Measurements from ENCODE around the gene LSM14B.

LSM14B gene

GRCh38 chr20:62174021-62174804 lies 51.9 kb downstream of the LSM14B start:
- H3K4me3 ChIP-seq (ENCODE audit: low read depth in 1 of 2, low read length in 2 of 2): no peak overlapping the region
- H3K4me1 ChIP-seq (ENCODE audit: insufficient read depth, low read length): no peaks in the 10 kb centered on the region
- no peaks in the 10 kb centered on the region for H3K79me2 ChIP-seq (ENCODE audit: insufficient read depth, low read length)
- ATAC-seq (ENCODE audit: insufficient read depth, low read depth) (no peak), DNase-seq (no peak)
- 0 out of 2 replicates have a peak, but pooled peaks cover under 1% of the 10 kb centered on the region for H4K20me1 ChIP-seq (ENCODE audit: insufficient read depth, low read length)
- H3K9ac ChIP-seq (ENCODE audit: low read depth, low read length): no peak overlapping the region
- peaks cover 52% of the 10 kb centered on the region for H3K36me3 ChIP-seq (ENCODE audit: insufficient read depth, low read length)
- H2AFZ ChIP-seq (ENCODE audit: low read depth, low read length): no peak overlapping the region
- TF ChIP-seq, protein P1, sequence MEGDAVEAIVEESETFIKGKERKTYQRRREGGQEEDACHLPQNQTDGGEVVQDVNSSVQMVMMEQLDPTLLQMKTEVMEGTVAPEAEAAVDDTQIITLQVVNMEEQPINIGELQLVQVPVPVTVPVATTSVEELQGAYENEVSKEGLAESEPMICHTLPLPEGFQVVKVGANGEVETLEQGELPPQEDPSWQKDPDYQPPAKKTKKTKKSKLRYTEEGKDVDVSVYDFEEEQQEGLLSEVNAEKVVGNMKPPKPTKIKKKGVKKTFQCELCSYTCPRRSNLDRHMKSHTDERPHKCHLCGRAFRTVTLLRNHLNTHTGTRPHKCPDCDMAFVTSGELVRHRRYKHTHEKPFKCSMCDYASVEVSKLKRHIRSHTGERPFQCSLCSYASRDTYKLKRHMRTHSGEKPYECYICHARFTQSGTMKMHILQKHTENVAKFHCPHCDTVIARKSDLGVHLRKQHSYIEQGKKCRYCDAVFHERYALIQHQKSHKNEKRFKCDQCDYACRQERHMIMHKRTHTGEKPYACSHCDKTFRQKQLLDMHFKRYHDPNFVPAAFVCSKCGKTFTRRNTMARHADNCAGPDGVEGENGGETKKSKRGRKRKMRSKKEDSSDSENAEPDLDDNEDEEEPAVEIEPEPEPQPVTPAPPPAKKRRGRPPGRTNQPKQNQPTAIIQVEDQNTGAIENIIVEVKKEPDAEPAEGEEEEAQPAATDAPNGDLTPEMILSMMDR (IDR thresholded peaks at IDR 0.05; ENCODE audit: borderline replicate concordance, extremely low read depth, low read length, poor library complexity, severe bottlenecking): no peak
- no peak for TF ChIP-seq EZH2 (IDR thresholded peaks at IDR 0.05; ENCODE audit: borderline replicate concordance, low read depth, low read length, severe bottlenecking)
- no peaks in the 10 kb centered on the region for H3K27me3 ChIP-seq (ENCODE audit: insufficient read depth, low read length, poor library complexity)
- no peak overlapping the region for H3K27ac ChIP-seq (ENCODE audit: low read length)
- H3K4me2 ChIP-seq (ENCODE audit: insufficient read depth, low read length): no peak overlapping the region
- H3K9me3 ChIP-seq (ENCODE audit: insufficient read depth, low read length, severe bottlenecking): no peaks in the 10 kb centered on the region

DNA sequence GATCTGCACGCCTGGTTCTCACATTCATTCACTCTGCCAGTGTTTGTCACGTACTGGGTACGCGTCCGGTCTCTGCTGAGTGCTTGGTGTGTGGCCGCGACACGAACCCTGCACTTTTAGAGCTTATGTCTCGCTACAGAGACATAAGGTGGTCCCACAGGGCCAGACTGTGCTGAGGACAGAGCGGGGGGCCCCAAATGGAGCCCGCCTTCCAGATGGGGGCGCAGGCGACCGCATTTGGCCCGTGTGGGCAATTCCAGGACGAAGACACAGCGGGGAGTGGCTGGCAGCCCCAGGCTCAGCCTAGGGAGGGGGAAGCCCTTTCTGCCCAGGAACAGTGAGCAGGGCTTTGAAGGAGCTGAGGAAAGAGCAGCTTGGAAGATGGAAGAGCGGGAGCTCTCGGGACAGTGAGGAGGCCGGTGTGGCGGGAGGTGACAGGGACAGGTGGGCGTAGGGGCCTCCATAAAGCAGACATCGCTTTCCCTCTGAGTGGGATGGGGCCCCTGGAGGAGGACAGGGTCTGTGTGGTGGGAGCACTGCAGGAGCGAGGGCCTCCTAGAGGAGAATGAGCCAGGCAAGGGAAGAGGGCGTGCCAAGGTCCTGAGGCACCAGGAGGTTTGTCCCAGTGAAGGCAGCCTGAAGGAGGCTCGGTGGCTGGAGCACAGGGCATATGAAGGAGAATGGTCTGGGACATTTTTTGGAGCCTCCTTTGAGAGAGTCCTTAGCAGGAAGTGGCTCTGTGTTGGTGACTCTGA lies 52.8 kb downstream of the LSM14B start:
- Histone ChIP-seq H3K36me3 (ENCODE audit: insufficient read depth, low read length) (peaks cover 48% of the 10 kb centered on the region), H3K4me2 (ENCODE audit: insufficient read depth, low read length) (no peak overlapping the region), H3K27me3 (ENCODE audit: insufficient read depth, low read length, poor library complexity) (no peaks in the 10 kb centered on the region), H3K79me2 (ENCODE audit: insufficient read depth, low read length) (no peaks in the 10 kb centered on the region), H3K9ac (ENCODE audit: low read depth, low read length) (no peak overlapping the region), H3K4me3 (ENCODE audit: low read depth in 1 of 2, low read length in 2 of 2) (no peak overlapping the region), H4K20me1 (ENCODE audit: insufficient read depth, low read length) (no peaks in the 10 kb centered on the region), H3K9me3 (ENCODE audit: insufficient read depth, low read length, severe bottlenecking) (no peaks in the 10 kb centered on the region), H2AFZ (ENCODE audit: low read depth, low read length) (no peak overlapping the region), H3K27ac (ENCODE audit: low read length) (no peak overlapping the region), H3K4me1 (ENCODE audit: insufficient read depth, low read length) (no peaks in the 10 kb centered on the region)
- ATAC-seq (ENCODE audit: insufficient read depth, low read depth): peak; percentile 19; the same call in 1 of the 3 replicates
- no peak for DNase-seq
- TF ChIP-seq, protein P1 (IDR thresholded peaks at IDR 0.05; ENCODE audit: borderline replicate concordance, extremely low read depth, low read length, poor library complexity, severe bottlenecking): no peak

- no peak overlapping the region for H3K4me2 ChIP-seq (ENCODE audit: insufficient read depth, low read length)
- H3K36me3 ChIP-seq (ENCODE audit: insufficient read depth, low read length): peaks cover 48% of the 10 kb centered on the region
- no peak overlapping the region for H3K27ac ChIP-seq (ENCODE audit: low read length)
- H3K4me1 ChIP-seq (ENCODE audit: insufficient read depth, low read length): no peaks in the 10 kb centered on the region
- H3K4me3 ChIP-seq (ENCODE audit: low read depth in 1 of 2, low read length in 2 of 2): no peak overlapping the region
- DNase-seq (no peak), ATAC-seq (ENCODE audit: insufficient read depth, low read depth) (no peak)
- H2AFZ ChIP-seq (ENCODE audit: low read depth, low read length): no peak overlapping the region
- H3K9me3 ChIP-seq (ENCODE audit: insufficient read depth, low read length, severe bottlenecking): no peaks in the 10 kb centered on the region
- H4K20me1 ChIP-seq (ENCODE audit: insufficient read depth, low read length): no peaks in the 10 kb centered on the region
- no peak overlapping the region for H3K9ac ChIP-seq (ENCODE audit: low read depth, low read length)
- no peaks in the 10 kb centered on the region for H3K79me2 ChIP-seq (ENCODE audit: insufficient read depth, low read length)
- TF ChIP-seq, protein P1 (IDR thresholded peaks at IDR 0.05; ENCODE audit: borderline replicate concordance, extremely low read depth, low read length, poor library complexity, severe bottlenecking): no peak
- H3K27me3 ChIP-seq (ENCODE audit: insufficient read depth, low read length, poor library complexity): no peaks in the 10 kb centered on the region
These were observed 53.4 kb downstream of the LSM14B start for GRCh38 chr20:62175711-62176110.
